GM12873 (cell line): ENCODE data around the gene ATG14.

ENCODE experiments used
- CTCF ChIP-seq: IDR thresholded peaks from 2 replicates; pipeline ENCODE4 v1.5.1; 2012; ENCODE audit warnings: low read depth, mild to moderate bottlenecking, moderate library complexity, low read length, control low read depth; ENCODE audit not compliant: insufficient read depth; ENCODE audit errors: missing control alignments

The ATG14 gene

GRCh38 chr14:55350461-55350860 lies 61.2 kb downstream of the ATG14 start:
- TF ChIP-seq CTCF, result no peak

- no peak for TF ChIP-seq CTCF
These were observed 62.1 kb downstream of the ATG14 start for GRCh38 chr14:55349565-55349964.

- no peak for TF ChIP-seq CTCF
These were observed 62.7 kb downstream of the ATG14 start for GRCh38 chr14:55348766-55349453.

- TF ChIP-seq CTCF, result no peak
These were observed 63.9 kb downstream of the ATG14 start for GRCh38 chr14:55347748-55348147.

GRCh38 chr14:55347040-55347439 lies 64.6 kb downstream of the ATG14 start:
- TF ChIP-seq CTCF, result no peak

GRCh38 chr14:55341781-55342180 lies 69.8 kb downstream of the ATG14 start:
- TF ChIP-seq CTCF, result no peak

GRCh38 chr14:55340482-55340881 lies 71.1 kb downstream of the ATG14 start:
- TF ChIP-seq CTCF, result no peak
